ENCODE measurements around the gene LRSAM1.

DNA sequence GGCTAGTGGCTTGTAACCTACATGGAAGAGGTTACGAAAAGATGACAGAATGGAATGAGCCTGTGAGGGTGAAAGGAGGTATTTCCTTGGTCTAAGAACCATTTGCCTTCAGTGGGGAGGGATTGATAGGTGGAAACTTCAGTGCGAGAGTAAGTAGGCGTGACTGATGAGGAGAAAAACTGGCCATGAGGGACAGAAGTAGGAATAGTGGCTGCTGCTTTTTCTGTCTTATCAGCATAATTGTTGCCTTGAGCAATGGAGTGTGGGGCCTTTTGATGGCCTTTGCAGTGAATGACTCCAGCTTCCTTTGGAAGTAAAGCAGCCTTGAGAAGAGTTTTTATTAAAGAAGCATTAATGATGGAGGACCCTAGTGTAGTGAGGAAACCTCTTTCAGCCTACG is 36.2 kb upstream of the LRSAM1 start:
- TF ChIP-seq, protein P1, sequence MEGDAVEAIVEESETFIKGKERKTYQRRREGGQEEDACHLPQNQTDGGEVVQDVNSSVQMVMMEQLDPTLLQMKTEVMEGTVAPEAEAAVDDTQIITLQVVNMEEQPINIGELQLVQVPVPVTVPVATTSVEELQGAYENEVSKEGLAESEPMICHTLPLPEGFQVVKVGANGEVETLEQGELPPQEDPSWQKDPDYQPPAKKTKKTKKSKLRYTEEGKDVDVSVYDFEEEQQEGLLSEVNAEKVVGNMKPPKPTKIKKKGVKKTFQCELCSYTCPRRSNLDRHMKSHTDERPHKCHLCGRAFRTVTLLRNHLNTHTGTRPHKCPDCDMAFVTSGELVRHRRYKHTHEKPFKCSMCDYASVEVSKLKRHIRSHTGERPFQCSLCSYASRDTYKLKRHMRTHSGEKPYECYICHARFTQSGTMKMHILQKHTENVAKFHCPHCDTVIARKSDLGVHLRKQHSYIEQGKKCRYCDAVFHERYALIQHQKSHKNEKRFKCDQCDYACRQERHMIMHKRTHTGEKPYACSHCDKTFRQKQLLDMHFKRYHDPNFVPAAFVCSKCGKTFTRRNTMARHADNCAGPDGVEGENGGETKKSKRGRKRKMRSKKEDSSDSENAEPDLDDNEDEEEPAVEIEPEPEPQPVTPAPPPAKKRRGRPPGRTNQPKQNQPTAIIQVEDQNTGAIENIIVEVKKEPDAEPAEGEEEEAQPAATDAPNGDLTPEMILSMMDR (optimal IDR thresholded peaks at IDR 0.05 in 1 of 3, IDR thresholded peaks at IDR 0.05 in 1 of 3, conservative IDR thresholded peaks at IDR 0.05 in 1 of 3; ENCODE audit: extremely low read depth in 1 of 3, insufficient read depth in 2 of 3, low read length in 3 of 3): no peak
- TF ChIP-seq EZH2 (IDR thresholded peaks at IDR 0.05; ENCODE audit: low read length): no peak
